Keratinocyte (primary cell): ENCODE measurements around the gene USP37.

Experiments used
- EZH2 ChIP-seq: IDR thresholded peaks from one replicate; pipeline ENCODE4 v1.6.1; 2012; ENCODE audit warnings: inconsistent platforms, mild to moderate bottlenecking, low read length, moderate library complexity
- TF ChIP-seq, protein P1 (sequence below), 3 experiments: IDR thresholded peaks in 1 of 3; conservative IDR thresholded peaks in 1 of 3; optimal IDR thresholded peaks in 1 of 3; 2 replicates in 2 of 3; 3 replicates in 1 of 3; pipeline versions ENCODE3 to v1.5.1; 2011; ENCODE audit warnings: low read length in 3 of 3, mild to moderate bottlenecking in 3 of 3, moderate library complexity in 2 of 3, control low read depth in 1 of 3, inconsistent platforms in 1 of 3; ENCODE audit not compliant: insufficient read depth in 2 of 3; ENCODE audit errors: extremely low read depth in 1 of 3

DNA sequence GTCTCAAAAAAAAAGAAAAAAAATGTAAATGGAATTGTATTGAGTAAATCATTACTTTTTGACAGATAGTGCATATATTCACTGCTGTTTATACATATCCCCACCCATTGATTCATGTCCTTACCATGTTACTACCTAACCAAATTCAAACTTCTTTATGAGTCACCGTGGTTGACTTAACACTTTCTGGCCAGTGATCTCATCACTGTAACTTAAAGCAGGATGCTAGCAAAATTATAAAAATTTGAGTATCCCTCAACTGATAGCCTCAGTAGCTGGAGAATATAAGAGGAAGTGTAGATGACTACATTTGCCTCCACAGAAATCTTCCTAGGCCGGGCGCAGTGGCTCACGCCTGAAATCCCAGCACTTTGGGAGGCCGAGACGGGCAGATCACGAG, 13.9 kb upstream of the USP37 start:
- TF ChIP-seq, protein P1, sequence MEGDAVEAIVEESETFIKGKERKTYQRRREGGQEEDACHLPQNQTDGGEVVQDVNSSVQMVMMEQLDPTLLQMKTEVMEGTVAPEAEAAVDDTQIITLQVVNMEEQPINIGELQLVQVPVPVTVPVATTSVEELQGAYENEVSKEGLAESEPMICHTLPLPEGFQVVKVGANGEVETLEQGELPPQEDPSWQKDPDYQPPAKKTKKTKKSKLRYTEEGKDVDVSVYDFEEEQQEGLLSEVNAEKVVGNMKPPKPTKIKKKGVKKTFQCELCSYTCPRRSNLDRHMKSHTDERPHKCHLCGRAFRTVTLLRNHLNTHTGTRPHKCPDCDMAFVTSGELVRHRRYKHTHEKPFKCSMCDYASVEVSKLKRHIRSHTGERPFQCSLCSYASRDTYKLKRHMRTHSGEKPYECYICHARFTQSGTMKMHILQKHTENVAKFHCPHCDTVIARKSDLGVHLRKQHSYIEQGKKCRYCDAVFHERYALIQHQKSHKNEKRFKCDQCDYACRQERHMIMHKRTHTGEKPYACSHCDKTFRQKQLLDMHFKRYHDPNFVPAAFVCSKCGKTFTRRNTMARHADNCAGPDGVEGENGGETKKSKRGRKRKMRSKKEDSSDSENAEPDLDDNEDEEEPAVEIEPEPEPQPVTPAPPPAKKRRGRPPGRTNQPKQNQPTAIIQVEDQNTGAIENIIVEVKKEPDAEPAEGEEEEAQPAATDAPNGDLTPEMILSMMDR (optimal IDR thresholded peaks at IDR 0.05 in 1 of 3, IDR thresholded peaks at IDR 0.05 in 1 of 3, conservative IDR thresholded peaks at IDR 0.05 in 1 of 3; ENCODE audit: extremely low read depth in 1 of 3, insufficient read depth in 2 of 3, low read length in 3 of 3): no peak
- TF ChIP-seq EZH2: no peak
